Skin epidermis (tissue), 12 donors: ENCODE results near the gene CBLN3.

Experiments
- H3K27ac ChIP-seq, 21 experiments: fragments of 200-600 bp; sonication (generic) in 11 of 21; one replicate each; pipeline ENCODE4 v1.5.0; 2020; ENCODE audit warnings: mild to moderate bottlenecking in 3 of 21, inconsistent platforms in 2 of 21, moderate library complexity in 2 of 21
- H3K4me3 ChIP-seq, 7 experiments: fragments of 200-600 bp; sonication (generic) in 2 of 7; one replicate each; pipeline ENCODE4 v1.5.0; 2020; ENCODE audit warnings: inconsistent platforms in 2 of 7, mild to moderate bottlenecking in 2 of 7, moderate library complexity in 1 of 7

Gene CBLN3

GRCh38 chr14:24428628-24429394, 657 bp downstream of the CBLN3 start:
- peak overlapping the region; percentile 86 to 99 (median 97) for H3K27ac ChIP-seq
- peak overlapping the region in 2 of 7 experiments; percentile 59 to 73 for H3K4me3 ChIP-seq

GRCh38 chr14:24427537-24428508, 1.6 kb downstream of the CBLN3 start:
- Histone ChIP-seq H3K27ac (peak overlapping the region in 9 of 21 experiments; percentile 24 to 99 (median 98)), H3K4me3 (no peak overlapping the region)

GRCh38 chr14:24426912-24427536, 2.4 kb downstream of the CBLN3 start:
- H3K27ac ChIP-seq: peak overlapping the region in 6 of 21 experiments; percentile 5 to 99 (median 23)
- H3K4me3 ChIP-seq: no peak overlapping the region

- peak overlapping the region in 3 of 21 experiments; percentile 5 to 27 (median 22) for H3K27ac ChIP-seq
- H3K4me3 ChIP-seq: no peak overlapping the region
Measured at GRCh38 chr14:24426150-24426911, 3.1 kb downstream of the CBLN3 start.

- peak overlapping the region in 5 of 21 experiments; percentile 8 to 59 (median 28) for H3K27ac ChIP-seq
Measured at GRCh38 chr14:24425704-24426103, 3.8 kb downstream of the CBLN3 start.

GRCh38 chr14:24422694-24423601, 6.5 kb downstream of the CBLN3 start:
- Histone ChIP-seq H3K27ac (no peak overlapping the region), H3K4me3 (no peak overlapping the region)

More at GRCh38 chr14:24425704-24426103, 3.8 kb downstream of the CBLN3 start:
- H3K4me3 ChIP-seq: no peak overlapping the region

- Histone ChIP-seq H3K4me3 (no peak overlapping the region), H3K27ac (no peak overlapping the region)
Measured at GRCh38 chr14:24422261-24422660, 7.2 kb downstream of the CBLN3 start.

- Histone ChIP-seq H3K4me3 (no peak overlapping the region), H3K27ac (no peak overlapping the region)
Measured at GRCh38 chr14:24418492-24418873, 11.0 kb downstream of the CBLN3 start.

- peak overlapping the region in 1 of 21 experiments; percentile 20 for H3K27ac ChIP-seq
- H3K4me3 ChIP-seq: no peak overlapping the region
Measured at GRCh38 chr14:24417832-24418491, 11.5 kb downstream of the CBLN3 start.

- no peak overlapping the region for H3K4me3 ChIP-seq
- peak overlapping the region in 1 of 21 experiments; percentile 20 for H3K27ac ChIP-seq
Measured at GRCh38 chr14:24416932-24417619, 12.4 kb downstream of the CBLN3 start.

GRCh38 chr14:24416254-24416931, 13.1 kb downstream of the CBLN3 start:
- Histone ChIP-seq H3K27ac (no peak overlapping the region), H3K4me3 (no peak overlapping the region)

GRCh38 chr14:24415421-24416253, 13.8 kb downstream of the CBLN3 start:
- H3K27ac ChIP-seq: no peak overlapping the region
- H3K4me3 ChIP-seq: no peak overlapping the region

GRCh38 chr14:24414732-24415420, 14.6 kb downstream of the CBLN3 start:
- Histone ChIP-seq H3K4me3 (no peak overlapping the region), H3K27ac (no peak overlapping the region)

- no peak overlapping the region for H3K4me3 ChIP-seq
Measured at GRCh38 chr14:24414077-24414476, 15.4 kb downstream of the CBLN3 start.

More at GRCh38 chr14:24414077-24414476, 15.4 kb downstream of the CBLN3 start:
- H3K27ac ChIP-seq: no peak overlapping the region
